Activated T-cell treated with anti-CD3 and anti-CD28 coated beads, Interleukin-2, amount 50 U/mL, for 24 hours (primary cell): ENCODE measurements around the gene ATP13A2.
"Not testable (repeated sequence)": the region's sequence is repeated elsewhere in the genome, so short reads cannot be mapped to it uniquely, and the experiment has no call there.

ENCODE experiments used
- DNase-seq: peaks from one replicate; pipeline ENCODE4 v3.0.0-alpha.2; 2020
- H3K27ac Mint-ChIP-seq: 2 replicates; pipeline ENCODE4 v1.8.0; 2020; ENCODE audit warnings: mild to moderate bottlenecking, mixed read lengths
- H3K27me3 Mint-ChIP-seq: 2 replicates; pipeline ENCODE4 v1.8.0; 2020; ENCODE audit warnings: mixed read lengths
- H3K36me3 Mint-ChIP-seq: 2 replicates; pipeline ENCODE4 v1.8.0; 2020; ENCODE audit warnings: low read depth, mixed read lengths
- H3K4me1 Mint-ChIP-seq: 2 replicates; pipeline ENCODE4 v1.8.0; 2020; ENCODE audit warnings: low read depth, mixed read lengths
- H3K4me3 Mint-ChIP-seq: 2 replicates; pipeline ENCODE4 v1.8.0; 2020; ENCODE audit warnings: mild to moderate bottlenecking, moderate library complexity, mixed read lengths
- H3K9me3 Mint-ChIP-seq: 2 replicates; pipeline ENCODE4 v1.8.0; 2020; ENCODE audit warnings: mixed read lengths

Gene ATP13A2

GRCh38 chr1:16955186-16955585 is 56.5 kb downstream of the ATP13A2 start:
- Mint-ChIP-seq H3K27ac (no peak overlapping the region), H3K36me3 (peaks cover 8% of the 10 kb centered on the region), H3K4me1 (peaks cover 1% of the 10 kb centered on the region), H3K9me3 (no peaks in the 10 kb centered on the region), H3K27me3 (no peaks in the 10 kb centered on the region), H3K4me3 (no peak overlapping the region)
- no peak for DNase-seq

DNA sequence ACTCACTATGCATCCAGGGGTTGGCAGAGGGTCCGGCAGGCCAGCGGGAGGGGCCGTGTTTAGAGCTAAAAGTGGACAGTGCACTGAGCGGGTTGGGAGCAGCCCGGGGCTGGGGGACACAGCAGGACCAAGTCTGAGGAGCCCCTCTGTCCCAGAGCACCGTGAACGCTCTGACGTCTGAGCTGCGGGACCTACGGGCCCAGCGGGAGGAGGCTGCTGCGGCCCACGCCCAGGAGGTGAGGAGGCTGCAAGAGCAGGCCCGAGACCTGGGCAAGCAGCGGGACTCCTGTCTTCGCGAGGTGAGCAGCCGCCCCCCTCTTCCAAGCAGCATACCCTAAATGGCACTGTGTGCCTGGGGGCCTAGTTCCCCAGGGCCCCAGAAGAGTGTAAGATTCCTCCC is 57.1 kb downstream of the ATP13A2 start:
- Mint-ChIP-seq H3K4me1 (no peaks in the 10 kb centered on the region), H3K4me3 (no peak overlapping the region), H3K27me3 (no peaks in the 10 kb centered on the region), H3K36me3 (peaks cover 8% of the 10 kb centered on the region), H3K27ac (no peak overlapping the region), H3K9me3 (no peaks in the 10 kb centered on the region)
- DNase-seq: no peak

DNA sequence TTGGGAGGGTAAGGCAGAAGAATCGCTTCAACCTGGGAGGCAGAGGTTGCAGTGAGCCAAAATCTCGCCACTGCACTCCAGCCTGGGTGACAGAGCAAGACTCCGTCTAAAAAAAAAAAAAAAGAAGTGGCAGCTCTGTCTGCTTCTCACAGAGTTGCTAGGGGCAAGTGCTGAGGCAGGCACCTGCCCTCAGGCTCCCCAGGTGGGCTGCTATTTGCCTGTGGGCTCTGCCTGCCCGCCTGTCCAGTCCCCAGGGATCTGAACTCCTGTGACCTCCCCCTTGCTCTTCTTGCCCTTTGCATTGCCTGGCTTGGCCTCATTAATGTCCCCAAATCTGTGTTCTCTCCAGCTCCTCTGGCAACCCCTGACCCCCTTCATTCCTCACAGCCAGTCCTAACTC is 59.4 kb downstream of the ATP13A2 start:
- not testable (repeated sequence) for DNase-seq, H3K27me3 Mint-ChIP-seq, H3K27ac Mint-ChIP-seq, H3K4me3 Mint-ChIP-seq, H3K9me3 Mint-ChIP-seq, H3K4me1 Mint-ChIP-seq
- H3K36me3 Mint-ChIP-seq: peaks cover 14% of the 10 kb centered on the region

- not testable (repeated sequence) for H3K4me1 Mint-ChIP-seq, H3K27me3 Mint-ChIP-seq, H3K4me3 Mint-ChIP-seq, DNase-seq, H3K9me3 Mint-ChIP-seq, H3K27ac Mint-ChIP-seq
- H3K36me3 Mint-ChIP-seq: peaks cover 27% of the 10 kb centered on the region
These were observed 62.7 kb downstream of the ATP13A2 start for GRCh38 chr1:16949026-16949425.

DNA sequence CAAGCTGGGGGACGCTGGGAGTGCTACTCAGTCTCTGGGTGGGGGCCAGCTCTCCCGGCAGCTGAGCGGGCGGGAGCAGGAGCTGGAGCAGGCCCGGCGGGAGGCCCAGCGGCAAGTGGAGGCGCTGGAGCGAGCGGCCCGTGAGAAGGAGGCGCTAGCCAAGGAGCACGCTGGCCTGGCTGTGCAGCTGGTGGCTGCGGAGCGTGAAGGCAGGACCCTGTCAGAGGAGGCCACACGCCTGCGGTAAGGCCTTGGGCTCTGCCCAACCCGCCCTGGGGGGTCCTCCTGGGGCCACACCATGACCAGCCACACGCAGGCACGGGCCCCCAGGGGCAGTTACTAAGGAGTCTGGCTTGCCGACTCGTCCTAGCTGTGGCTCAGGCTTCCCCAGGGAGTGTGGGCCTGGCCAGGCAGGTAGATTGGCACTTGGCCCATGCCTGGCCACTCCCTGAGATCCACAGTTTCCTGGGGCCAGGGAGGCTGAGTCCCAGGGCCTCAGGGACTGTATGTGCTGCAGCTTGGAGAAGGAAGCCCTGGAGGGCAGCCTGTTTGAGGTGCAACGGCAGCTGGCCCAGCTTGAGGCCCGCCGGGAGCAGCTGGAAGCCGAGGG is 63.3 kb downstream of the ATP13A2 start:
- H3K4me1 Mint-ChIP-seq, H3K9me3 Mint-ChIP-seq, H3K27me3 Mint-ChIP-seq, DNase-seq, H3K4me3 Mint-ChIP-seq, H3K27ac Mint-ChIP-seq: not testable (repeated sequence)
- H3K36me3 Mint-ChIP-seq: peaks cover 33% of the 10 kb centered on the region

DNA sequence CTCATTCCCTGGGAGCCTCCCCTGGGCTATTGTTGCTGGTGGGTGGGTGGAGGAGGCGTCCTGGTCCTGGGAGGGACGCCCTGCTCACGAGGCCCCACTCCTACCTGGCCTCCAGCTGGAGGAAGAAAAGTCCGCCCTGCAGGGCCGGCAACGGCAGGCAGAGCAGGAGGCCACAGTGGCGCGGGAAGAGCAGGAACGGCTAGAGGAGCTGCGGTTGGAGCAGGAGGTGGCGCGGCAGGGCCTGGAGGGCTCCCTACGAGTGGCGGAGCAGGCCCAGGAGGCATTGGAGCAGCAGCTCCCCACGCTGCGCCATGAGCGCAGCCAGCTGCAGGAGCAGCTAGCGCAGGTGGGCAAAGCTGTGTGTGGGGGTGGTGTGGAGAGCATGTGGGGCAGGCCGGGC is 65.1 kb downstream of the ATP13A2 start:
- Mint-ChIP-seq H3K4me3 (no peak overlapping the region), H3K9me3 (no peaks in the 10 kb centered on the region), H3K27me3 (no peaks in the 10 kb centered on the region)

GRCh38 chr1:16946185-16946584 is 65.5 kb downstream of the ATP13A2 start:
- not testable (repeated sequence) for H3K27me3 Mint-ChIP-seq, H3K27ac Mint-ChIP-seq, H3K4me1 Mint-ChIP-seq, DNase-seq, H3K4me3 Mint-ChIP-seq, H3K9me3 Mint-ChIP-seq
- H3K36me3 Mint-ChIP-seq: peaks cover 44% of the 10 kb centered on the region

More for the DNA sequence above, 65.1 kb downstream of the ATP13A2 start:
- DNase-seq: no peak
- Mint-ChIP-seq H3K36me3 (peaks cover 44% of the 10 kb centered on the region), H3K27ac (no peak overlapping the region), H3K4me1 (no peaks in the 10 kb centered on the region)

DNA sequence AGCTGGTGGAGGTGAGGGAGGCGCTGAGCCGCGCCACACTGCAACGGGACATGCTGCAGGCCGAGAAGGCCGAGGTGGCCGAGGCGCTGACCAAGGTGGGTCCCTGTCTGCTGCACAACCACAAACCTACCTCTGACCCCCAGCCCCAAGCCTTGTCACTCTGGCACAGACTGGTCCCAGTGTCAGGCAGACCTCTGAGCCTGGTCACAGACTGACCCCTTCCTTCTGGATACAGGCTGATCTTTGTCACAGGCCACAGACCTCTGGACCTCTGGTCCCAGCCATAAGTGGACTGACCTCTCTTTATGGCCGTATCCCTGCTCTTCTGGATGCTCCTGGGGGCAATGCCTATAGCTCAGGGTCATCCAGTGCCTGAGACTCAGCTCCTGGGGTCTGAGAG is 66.2 kb downstream of the ATP13A2 start:
- not testable (repeated sequence) for DNase-seq, H3K4me3 Mint-ChIP-seq, H3K4me1 Mint-ChIP-seq, H3K27ac Mint-ChIP-seq, H3K9me3 Mint-ChIP-seq, H3K27me3 Mint-ChIP-seq
- H3K36me3 Mint-ChIP-seq: peaks cover 48% of the 10 kb centered on the region

GRCh38 chr1:16944038-16944437 is 67.7 kb downstream of the ATP13A2 start:
- H3K27me3 Mint-ChIP-seq: no peaks in the 10 kb centered on the region
- no peak overlapping the region for H3K27ac Mint-ChIP-seq
- H3K4me3 Mint-ChIP-seq: no peak overlapping the region
- H3K4me1 Mint-ChIP-seq: no peaks in the 10 kb centered on the region
- H3K9me3 Mint-ChIP-seq: no peaks in the 10 kb centered on the region
- peaks cover 49% of the 10 kb centered on the region for H3K36me3 Mint-ChIP-seq
- DNase-seq: no peak

- not testable (repeated sequence) for DNase-seq, H3K4me1 Mint-ChIP-seq, H3K27me3 Mint-ChIP-seq, H3K4me3 Mint-ChIP-seq, H3K27ac Mint-ChIP-seq, H3K9me3 Mint-ChIP-seq
- peaks cover 58% of the 10 kb centered on the region for H3K36me3 Mint-ChIP-seq
These were observed 72.1 kb downstream of the ATP13A2 start for GRCh38 chr1:16939386-16940180.

GRCh38 chr1:16938351-16939321 is 73.1 kb downstream of the ATP13A2 start:
- Mint-ChIP-seq H3K4me3 (no peak overlapping the region), H3K27me3 (no peaks in the 10 kb centered on the region), H3K36me3 (peaks cover 56% of the 10 kb centered on the region), H3K27ac (no peak overlapping the region), H3K4me1 (no peaks in the 10 kb centered on the region), H3K9me3 (no peaks in the 10 kb centered on the region)
- no peak for DNase-seq

DNA sequence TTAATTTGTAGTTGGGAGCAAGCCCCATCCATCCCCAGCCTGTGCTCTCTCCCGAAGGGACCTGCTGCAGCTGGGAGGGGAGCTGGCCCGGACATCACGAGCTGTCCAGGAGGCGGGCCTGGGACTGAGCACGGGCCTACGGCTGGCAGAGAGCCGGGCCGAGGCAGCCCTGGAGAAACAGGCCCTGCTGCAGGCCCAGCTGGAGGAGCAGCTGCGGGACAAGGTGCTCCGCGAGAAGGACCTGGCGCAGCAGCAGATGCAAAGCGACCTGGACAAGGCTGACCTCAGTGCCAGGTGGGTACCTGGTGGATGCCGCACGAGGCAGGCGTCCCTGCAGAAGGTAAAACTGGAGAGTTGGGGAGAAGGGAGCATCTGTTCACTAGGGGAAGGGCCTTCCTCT is 75.1 kb downstream of the ATP13A2 start:
- peaks cover 54% of the 10 kb centered on the region for H3K36me3 Mint-ChIP-seq
- H3K9me3 Mint-ChIP-seq, H3K4me1 Mint-ChIP-seq, H3K4me3 Mint-ChIP-seq, H3K27me3 Mint-ChIP-seq, H3K27ac Mint-ChIP-seq, DNase-seq: not testable (repeated sequence)
